GM04504 (cell line): ENCODE data around the gene EBLN2.

Source experiments
- DNase-seq: peaks from one replicate; pipeline ENCODE4 v3.0.0-alpha.2; 2012; ENCODE audit warnings: low read depth

EBLN2 gene

DNA sequence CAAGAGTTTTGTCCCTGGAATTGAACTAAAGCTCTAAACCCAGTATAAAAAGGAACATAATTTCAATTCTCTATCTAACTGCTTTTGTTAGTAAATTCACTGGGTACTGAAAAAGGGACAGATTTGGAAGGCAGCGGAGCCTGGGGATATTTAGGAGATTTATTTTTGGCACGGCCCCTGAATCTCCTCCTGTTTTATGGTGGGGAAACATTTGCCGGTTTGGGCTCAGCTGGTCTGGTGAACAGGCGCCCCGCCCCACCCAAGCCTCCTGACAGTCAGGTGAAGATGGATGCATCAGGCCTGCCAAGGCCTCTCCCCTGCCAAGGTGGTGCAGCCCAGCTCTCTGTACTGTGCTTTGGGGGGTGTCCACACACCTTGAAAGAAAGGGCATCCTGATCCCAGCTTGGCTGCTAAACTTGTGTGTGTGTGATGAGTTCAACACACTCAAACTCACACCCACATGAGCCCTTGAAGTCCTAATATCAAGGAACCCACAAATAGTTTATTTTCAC is 46.3 kb downstream of the EBLN2 start:
- no peak for DNase-seq

DNA sequence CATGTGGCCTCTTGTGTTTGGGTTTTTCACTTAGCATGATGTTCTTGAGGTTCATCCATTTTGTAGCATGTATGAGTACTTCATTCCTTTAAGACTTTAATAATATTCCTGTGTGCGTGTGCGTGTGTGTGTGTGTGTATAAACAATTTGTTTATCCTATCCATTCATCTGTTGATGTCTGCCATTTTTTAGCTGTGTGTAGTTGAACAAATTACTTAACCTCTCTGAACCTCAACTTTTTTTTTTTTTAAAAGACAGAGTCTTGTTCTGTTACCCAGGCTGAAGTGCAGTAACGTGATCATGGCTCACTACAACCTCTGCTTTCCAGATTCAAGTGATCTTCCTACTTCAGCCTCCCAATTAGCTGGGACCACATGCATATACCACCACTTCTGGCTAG is 47.3 kb downstream of the EBLN2 start:
- DNase-seq = no peak

DNA sequence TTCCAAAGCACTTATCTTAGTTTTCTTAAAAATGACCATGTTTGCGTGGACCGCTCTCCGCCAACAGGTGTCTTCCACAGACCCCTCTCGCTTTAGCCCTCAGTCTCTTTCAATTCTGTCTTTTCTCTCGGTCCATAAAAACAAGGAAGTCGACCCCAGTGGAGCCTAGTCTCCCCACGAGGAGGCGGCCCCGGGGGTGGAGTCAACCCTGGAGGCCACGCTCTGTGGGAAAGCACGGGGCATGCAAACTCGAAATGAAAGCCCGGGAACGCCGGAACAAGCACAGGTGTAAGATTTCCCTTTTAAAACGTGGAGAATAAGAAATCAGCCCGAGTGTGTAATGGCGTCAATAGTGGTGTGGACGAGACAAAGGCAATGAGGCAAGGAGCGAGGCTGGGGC is 49.1 kb downstream of the EBLN2 start:
- DNase-seq = no peak
